22Rv1 (cell line): ENCODE results near the gene RPL10.

Source experiments
- H3K27ac ChIP-seq: fragments of 450-650 bp; 2 replicates; pipeline ENCODE4 v1.5.1; 2017
- ZFX ChIP-seq: fragments of 450-650 bp; IDR thresholded peaks from 2 replicates; pipeline ENCODE4 v1.6.1; 2017; ENCODE audit warnings: antibody characterized with exemption, borderline replicate concordance
- TF ChIP-seq, protein P1 (sequence below): fragments of 450-650 bp; IDR thresholded peaks from 2 replicates; pipeline ENCODE4 v1.5.1; 2017; ENCODE audit warnings: mild to moderate bottlenecking

RPL10 gene

DNA sequence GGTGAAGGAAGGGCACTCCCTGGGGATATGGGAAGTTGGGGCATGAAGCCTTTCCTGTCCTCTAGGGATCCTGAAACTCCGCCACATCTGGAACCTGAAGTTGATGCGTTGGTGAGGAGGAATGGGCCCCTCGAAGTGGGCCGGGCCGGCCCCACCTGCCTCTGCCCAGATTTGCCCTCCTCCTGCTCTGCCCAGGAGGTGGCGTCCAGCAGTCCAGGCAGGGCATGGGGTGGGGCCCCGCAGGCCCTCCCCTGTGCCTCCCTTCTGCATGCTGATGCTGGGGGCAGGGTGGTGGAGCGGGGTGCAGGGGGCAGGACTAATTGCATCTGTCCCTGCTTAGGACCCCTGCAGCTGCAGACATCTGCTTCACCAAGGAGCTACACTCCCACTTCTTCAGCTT is 15.0 kb downstream of the RPL10 start:
- no peak overlapping the region for H3K27ac ChIP-seq
- TF ChIP-seq, protein P1, sequence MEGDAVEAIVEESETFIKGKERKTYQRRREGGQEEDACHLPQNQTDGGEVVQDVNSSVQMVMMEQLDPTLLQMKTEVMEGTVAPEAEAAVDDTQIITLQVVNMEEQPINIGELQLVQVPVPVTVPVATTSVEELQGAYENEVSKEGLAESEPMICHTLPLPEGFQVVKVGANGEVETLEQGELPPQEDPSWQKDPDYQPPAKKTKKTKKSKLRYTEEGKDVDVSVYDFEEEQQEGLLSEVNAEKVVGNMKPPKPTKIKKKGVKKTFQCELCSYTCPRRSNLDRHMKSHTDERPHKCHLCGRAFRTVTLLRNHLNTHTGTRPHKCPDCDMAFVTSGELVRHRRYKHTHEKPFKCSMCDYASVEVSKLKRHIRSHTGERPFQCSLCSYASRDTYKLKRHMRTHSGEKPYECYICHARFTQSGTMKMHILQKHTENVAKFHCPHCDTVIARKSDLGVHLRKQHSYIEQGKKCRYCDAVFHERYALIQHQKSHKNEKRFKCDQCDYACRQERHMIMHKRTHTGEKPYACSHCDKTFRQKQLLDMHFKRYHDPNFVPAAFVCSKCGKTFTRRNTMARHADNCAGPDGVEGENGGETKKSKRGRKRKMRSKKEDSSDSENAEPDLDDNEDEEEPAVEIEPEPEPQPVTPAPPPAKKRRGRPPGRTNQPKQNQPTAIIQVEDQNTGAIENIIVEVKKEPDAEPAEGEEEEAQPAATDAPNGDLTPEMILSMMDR: no peak
- TF ChIP-seq ZFX: no peak

- no peak overlapping the region for H3K27ac ChIP-seq
- TF ChIP-seq ZFX: no peak
- TF ChIP-seq, protein P1: no peak
These were observed 19.0 kb downstream of the RPL10 start for GRCh38 chrX:154417157-154417556.

DNA sequence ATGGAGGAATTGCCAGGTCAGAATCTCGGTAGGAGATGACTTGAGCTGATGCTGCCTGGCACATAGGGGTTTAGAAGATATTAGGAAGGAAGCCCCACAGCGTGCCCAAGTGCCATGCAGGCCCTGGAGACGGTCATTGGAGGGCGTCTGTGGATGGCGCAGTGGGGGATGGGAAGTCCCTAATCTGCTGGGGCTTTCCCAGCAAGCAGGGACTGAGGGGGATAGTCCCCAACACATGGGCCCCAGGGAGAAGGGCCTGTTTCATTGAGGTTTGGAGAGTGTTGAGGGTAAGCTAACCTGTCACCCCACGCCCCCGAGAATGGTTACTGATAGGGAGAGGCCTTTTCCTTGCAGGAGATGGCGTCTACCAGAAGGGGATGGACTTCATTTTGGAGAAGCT is 21.0 kb downstream of the RPL10 start:
- TF ChIP-seq ZFX: no peak
- TF ChIP-seq, protein P1: no peak

DNA sequence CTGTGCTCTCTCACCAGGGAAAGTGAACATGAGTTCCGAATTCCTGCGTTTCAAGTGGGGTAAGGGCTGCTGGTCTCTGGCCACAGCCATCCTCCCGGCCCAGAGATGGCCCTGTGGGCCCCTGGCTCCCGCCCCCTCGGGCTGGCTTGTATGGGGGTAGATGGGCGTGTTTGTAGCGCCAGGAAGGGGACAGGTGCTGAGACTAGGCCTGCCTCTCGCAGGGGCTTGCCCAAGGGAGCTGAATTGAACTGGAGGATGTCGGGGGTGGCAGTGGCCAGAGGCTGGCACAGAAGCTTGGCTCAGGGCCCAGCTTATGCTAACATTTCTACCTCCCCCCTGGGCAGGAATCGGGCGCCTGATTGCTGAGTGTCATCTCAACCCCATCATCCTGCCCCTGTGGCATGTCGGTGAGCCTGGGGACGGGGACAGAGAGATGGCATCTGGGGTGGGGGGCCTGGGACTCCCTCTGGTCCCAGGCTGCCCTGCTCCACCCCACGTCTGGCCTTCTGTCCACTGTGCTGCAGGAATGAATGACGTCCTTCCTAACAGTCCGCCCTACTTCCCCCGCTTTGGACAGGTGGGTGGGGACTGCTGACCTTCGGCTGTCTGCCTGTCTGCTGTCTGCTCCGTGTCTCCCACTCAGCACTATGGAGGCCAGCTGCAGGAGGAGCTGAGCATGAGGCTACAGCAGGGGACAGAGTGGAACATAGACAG is 21.7 kb downstream of the RPL10 start:
- no peak overlapping the region for H3K27ac ChIP-seq

More for the DNA sequence above, 21.0 kb downstream of the RPL10 start:
- no peak overlapping the region for H3K27ac ChIP-seq

GRCh38 chrX:154420402-154420756 is 22.2 kb downstream of the RPL10 start:
- H3K27ac ChIP-seq: no peak overlapping the region
- TF ChIP-seq ZFX: no peak
- TF ChIP-seq, protein P1: no peak

More for the DNA sequence above, 21.7 kb downstream of the RPL10 start:
- TF ChIP-seq, protein P1: no peak
- no peak for TF ChIP-seq ZFX

- H3K27ac ChIP-seq: no peak overlapping the region
- TF ChIP-seq, protein P1: no peak
- TF ChIP-seq ZFX: no peak
These were observed 29.0 kb downstream of the RPL10 start for GRCh38 chrX:154426916-154427770.
